OCI-LY1 (cell line): ENCODE measurements around the gene GRIA1.

ENCODE experiments used
- CTCF ChIP-seq: fragments of 200-600 bp; sonication (generic), shearing (Covaris generic); IDR thresholded peaks from 2 replicates; pipeline ENCODE4 v1.5.1; 2017; ENCODE audit warnings: mild to moderate bottlenecking, antibody characterized with exemption, low read length, moderate library complexity, mixed read lengths
- EZH2 ChIP-seq: fragments of 200-600 bp; sonication (generic), shearing (Covaris generic); IDR thresholded peaks from 2 replicates; pipeline ENCODE4 v1.8.0; 2017; ENCODE audit warnings: borderline replicate concordance, mixed run types, mild to moderate bottlenecking, antibody characterized with exemption, low read length, moderate library complexity, mixed read lengths

DNA sequence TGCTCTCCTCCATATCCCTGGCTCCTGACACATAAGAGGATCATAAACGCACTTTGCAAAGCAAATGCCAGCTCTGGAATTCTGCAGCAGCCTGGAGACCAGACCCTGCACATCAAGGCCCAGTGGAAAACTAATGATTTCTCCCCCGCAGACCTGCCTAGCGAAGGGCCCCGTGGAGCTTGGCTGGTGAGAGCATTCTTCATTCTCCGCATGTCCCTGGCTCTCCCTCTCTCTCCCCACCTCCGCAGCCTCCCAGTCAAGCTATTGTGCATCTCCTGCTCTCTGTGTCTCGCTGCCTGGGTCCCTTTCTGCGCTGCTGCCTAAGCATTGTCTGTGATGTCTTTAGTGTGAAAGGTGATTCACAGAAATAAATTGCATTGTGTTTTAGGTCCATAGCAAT lies 46.7 kb downstream of the GRIA1 start:
- TF ChIP-seq CTCF = no peak
- no peak for TF ChIP-seq EZH2
